RWPE2 (cell line): ENCODE measurements around the gene GPR55.
A peak's percentile ranks its signal among the peaks of the same experiment; 100 is the strongest.

Source experiments
- ATAC-seq: fragments of 200-7000 bp; cut with Tn5 transposase; 3 replicates; pipeline ENCODE4 v1.9.1; 2021; ENCODE audit warnings: low read depth
- DNase-seq: peaks from one replicate; pipeline ENCODE4 v3.0.0-alpha.2; 2020; ENCODE audit warnings: low spot score
- H3K27ac ChIP-seq: fragments of 450-650 bp; 2 replicates; pipeline ENCODE4 v1.5.1; 2017; ENCODE audit warnings: mild to moderate bottlenecking; ENCODE audit not compliant: poor library complexity, severe bottlenecking
- H3K27me3 ChIP-seq: fragments of 250-450 bp; sonication (Bioruptor Pico); 2 replicates; pipeline ENCODE4 v1.5.1; 2021; ENCODE audit warnings: mild to moderate bottlenecking, moderate library complexity; ENCODE audit not compliant: insufficient read depth, poor library complexity, severe bottlenecking
- H3K36me3 ChIP-seq: fragments of 250-450 bp; sonication (Bioruptor Pico); 2 replicates; pipeline ENCODE4 v1.5.1; 2020; ENCODE audit warnings: low read depth, mild to moderate bottlenecking, moderate library complexity
- H3K4me1 ChIP-seq: fragments of 250-450 bp; sonication (Bioruptor Pico); 2 replicates; pipeline ENCODE4 v1.5.1; 2021; ENCODE audit warnings: mild to moderate bottlenecking, moderate library complexity; ENCODE audit not compliant: insufficient read depth, poor library complexity, severe bottlenecking
- H3K4me3 ChIP-seq: fragments of 250-450 bp; sonication (Bioruptor Pico); 2 replicates; pipeline ENCODE4 v1.5.1; 2021; ENCODE audit warnings: mild to moderate bottlenecking, moderate library complexity; ENCODE audit not compliant: severe bottlenecking
- H3K9me3 ChIP-seq: fragments of 250-450 bp; sonication (Bioruptor Pico); 2 replicates; pipeline ENCODE4 v1.5.1; 2021; ENCODE audit warnings: mild to moderate bottlenecking, moderate library complexity; ENCODE audit not compliant: severe bottlenecking
- TF ChIP-seq, protein P1 (sequence below): fragments of 450-650 bp; IDR thresholded peaks from one replicate; pipeline ENCODE4 v1.5.1; 2017; ENCODE audit warnings: mild to moderate bottlenecking, moderate library complexity; ENCODE audit not compliant: poor library complexity, severe bottlenecking

Gene GPR55

DNA sequence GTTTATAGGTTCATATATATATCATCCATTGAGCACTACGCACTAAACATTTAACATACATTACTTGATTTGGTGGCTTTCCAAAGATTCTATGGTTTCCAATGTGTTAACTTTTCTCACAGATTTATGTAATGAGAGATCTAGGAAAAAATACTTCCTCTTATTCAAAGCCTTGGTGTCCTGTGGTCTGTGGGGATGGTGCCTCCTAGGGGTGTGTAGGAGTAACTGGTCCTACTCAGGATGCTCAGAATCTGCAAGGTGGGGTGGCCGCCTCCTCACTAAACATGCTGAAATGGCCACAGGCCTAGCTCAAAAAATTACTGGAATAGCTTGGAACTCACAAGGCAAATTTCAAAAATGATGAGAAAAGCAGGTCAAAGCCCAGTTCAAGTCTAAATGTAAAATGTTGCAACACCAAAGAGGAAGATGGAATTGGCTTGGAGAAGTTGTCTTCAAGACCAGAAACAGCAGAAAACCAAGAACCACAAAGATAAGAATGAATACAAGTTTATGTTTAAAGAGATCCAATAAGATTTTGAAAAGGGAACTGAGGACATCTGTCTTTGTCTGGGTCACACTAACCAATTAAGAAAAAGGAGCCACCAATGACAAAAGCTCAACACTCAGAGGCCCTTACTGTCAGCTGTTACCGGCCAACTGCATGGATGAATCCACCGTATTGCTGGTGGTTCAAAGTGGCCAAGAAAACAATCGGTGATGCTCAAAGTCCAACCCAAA lies 11.5 kb downstream of the GPR55 start:
- Histone ChIP-seq H3K4me1 (peaks cover 10% of the 10 kb centered on the region), H3K36me3 (no peaks in the 10 kb centered on the region), H3K9me3 (no peaks in the 10 kb centered on the region), H3K27ac (no peak overlapping the region), H3K27me3 (peaks cover 3% of the 10 kb centered on the region), H3K4me3 (no peak overlapping the region)
- ATAC-seq (no peak), DNase-seq (peak; percentile 8)
- TF ChIP-seq, protein P1, sequence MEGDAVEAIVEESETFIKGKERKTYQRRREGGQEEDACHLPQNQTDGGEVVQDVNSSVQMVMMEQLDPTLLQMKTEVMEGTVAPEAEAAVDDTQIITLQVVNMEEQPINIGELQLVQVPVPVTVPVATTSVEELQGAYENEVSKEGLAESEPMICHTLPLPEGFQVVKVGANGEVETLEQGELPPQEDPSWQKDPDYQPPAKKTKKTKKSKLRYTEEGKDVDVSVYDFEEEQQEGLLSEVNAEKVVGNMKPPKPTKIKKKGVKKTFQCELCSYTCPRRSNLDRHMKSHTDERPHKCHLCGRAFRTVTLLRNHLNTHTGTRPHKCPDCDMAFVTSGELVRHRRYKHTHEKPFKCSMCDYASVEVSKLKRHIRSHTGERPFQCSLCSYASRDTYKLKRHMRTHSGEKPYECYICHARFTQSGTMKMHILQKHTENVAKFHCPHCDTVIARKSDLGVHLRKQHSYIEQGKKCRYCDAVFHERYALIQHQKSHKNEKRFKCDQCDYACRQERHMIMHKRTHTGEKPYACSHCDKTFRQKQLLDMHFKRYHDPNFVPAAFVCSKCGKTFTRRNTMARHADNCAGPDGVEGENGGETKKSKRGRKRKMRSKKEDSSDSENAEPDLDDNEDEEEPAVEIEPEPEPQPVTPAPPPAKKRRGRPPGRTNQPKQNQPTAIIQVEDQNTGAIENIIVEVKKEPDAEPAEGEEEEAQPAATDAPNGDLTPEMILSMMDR = peak; percentile 18

- TF ChIP-seq, protein P1 = no peak
Measured at GRCh38 chr2:230912724-230913123, 12.3 kb downstream of the GPR55 start.

DNA sequence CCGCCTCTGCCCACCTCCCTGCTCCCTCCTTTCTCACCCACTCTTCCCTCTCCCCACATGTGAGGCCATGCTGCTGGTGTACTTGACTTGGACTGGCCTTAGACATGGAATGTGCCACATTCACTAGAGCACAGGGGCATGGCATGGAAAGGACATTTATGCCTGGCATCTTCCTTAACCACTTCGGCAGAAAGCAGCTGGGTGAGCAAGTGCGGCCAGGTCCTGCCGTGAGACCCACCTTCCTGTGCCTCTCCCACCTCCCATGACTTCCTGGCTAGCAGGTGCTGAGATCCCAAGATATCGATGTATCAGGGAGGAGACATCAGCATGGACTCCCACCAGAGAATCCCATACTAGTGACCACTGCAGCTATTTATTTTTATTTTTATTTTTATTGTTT lies 13.0 kb downstream of the GPR55 start:
- Histone ChIP-seq H3K4me1 (peaks cover 9% of the 10 kb centered on the region), H3K4me3 (no peak overlapping the region), H3K9me3 (no peaks in the 10 kb centered on the region), H3K36me3 (no peaks in the 10 kb centered on the region), H3K27ac (no peak overlapping the region), H3K27me3 (no peaks in the 10 kb centered on the region)
- no peak for ATAC-seq
- TF ChIP-seq, protein P1 = no peak
- no peak for DNase-seq

More at GRCh38 chr2:230912724-230913123, 12.3 kb downstream of the GPR55 start:
- no peak overlapping the region for H3K4me3 ChIP-seq
- no peak for DNase-seq
- H3K27ac ChIP-seq = no peak overlapping the region
- H3K36me3 ChIP-seq = no peaks in the 10 kb centered on the region
- no peaks in the 10 kb centered on the region for H3K9me3 ChIP-seq
- no peak for ATAC-seq
- peaks cover 1% of the 10 kb centered on the region for H3K27me3 ChIP-seq
- H3K4me1 ChIP-seq = peaks cover 9% of the 10 kb centered on the region

GRCh38 chr2:230910546-230911177 lies 14.4 kb downstream of the GPR55 start:
- ATAC-seq = no peak
- Histone ChIP-seq H3K27ac (no peak overlapping the region), H3K9me3 (no peaks in the 10 kb centered on the region), H3K4me1 (peaks cover 9% of the 10 kb centered on the region), H3K4me3 (no peak overlapping the region), H3K27me3 (no peaks in the 10 kb centered on the region), H3K36me3 (no peaks in the 10 kb centered on the region)
- TF ChIP-seq, protein P1 = no peak
- peak; percentile 29 for DNase-seq
